Hematopoietic multipotent progenitor cell treated with erythropoietin and hydrocortisone succinate and interleukin-3 and kit ligand, for 8 days (in vitro differentiated cells): ENCODE results near the gene CDK16.

ENCODE experiments used
- DNase-seq: peaks from one replicate; pipeline ENCODE4 v3.0.0-alpha.2; 2015

Gene CDK16

GRCh38 chrX:47209508-47210238 lies 8.8 kb upstream of the CDK16 start:
- DNase-seq, result no peak

GRCh38 chrX:47210661-47211425 lies 7.6 kb upstream of the CDK16 start:
- no peak for DNase-seq

- DNase-seq, result no peak
Measured at GRCh38 chrX:47212381-47213293, 5.8 kb upstream of the CDK16 start.

GRCh38 chrX:47214435-47215077 lies 3.9 kb upstream of the CDK16 start:
- no peak for DNase-seq

- DNase-seq, result no peak
Measured at GRCh38 chrX:47215291-47215900, 3.1 kb upstream of the CDK16 start.

- DNase-seq, result no peak
Measured at GRCh38 chrX:47216393-47216925, 2.0 kb upstream of the CDK16 start.

GRCh38 chrX:47217121-47217851 lies 1.2 kb upstream of the CDK16 start:
- DNase-seq, result peak; percentile 32

GRCh38 chrX:47217852-47218279 lies 615 bp upstream of the CDK16 start:
- peak; percentile 96 for DNase-seq

GRCh38 chrX:47218920-47219815 lies 687 bp downstream of the CDK16 start:
- DNase-seq, result peak; percentile 59

GRCh38 chrX:47221756-47222155 lies 3.3 kb downstream of the CDK16 start:
- DNase-seq, result no peak

GRCh38 chrX:47222751-47223350 lies 4.4 kb downstream of the CDK16 start:
- no peak for DNase-seq

- no peak for DNase-seq
Measured at GRCh38 chrX:47223476-47224250, 5.2 kb downstream of the CDK16 start.

GRCh38 chrX:47224266-47224895 lies 5.9 kb downstream of the CDK16 start:
- DNase-seq, result no peak

- no peak for DNase-seq
Measured at GRCh38 chrX:47224896-47225290, 6.4 kb downstream of the CDK16 start.

- no peak for DNase-seq
Measured at GRCh38 chrX:47226071-47226470, 7.6 kb downstream of the CDK16 start.

GRCh38 chrX:47226531-47227333 lies 8.3 kb downstream of the CDK16 start:
- no peak for DNase-seq

GRCh38 chrX:47227334-47227583 lies 8.8 kb downstream of the CDK16 start:
- DNase-seq, result no peak
